Ishikawa (cell line): ENCODE measurements around the gene IL10RB.

Experiments
- CEBPB ChIP-seq: IDR thresholded peaks from 2 replicates; pipeline ENCODE4 v1.6.1; 2012
- CREB1 ChIP-seq: IDR thresholded peaks from 2 replicates; pipeline ENCODE4 v1.6.1; 2012; ENCODE audit warnings: low read depth
- EGR1 ChIP-seq: IDR thresholded peaks from 2 replicates; pipeline ENCODE4 v1.6.1; 2012
- EP300 ChIP-seq: IDR thresholded peaks from 2 replicates; pipeline ENCODE4 v1.6.1; 2012; ENCODE audit warnings: borderline replicate concordance
- FOXM1 ChIP-seq: IDR thresholded peaks from 2 replicates; pipeline ENCODE4 v1.6.1; 2012; ENCODE audit warnings: low read depth, borderline replicate concordance
- MAX ChIP-seq: IDR thresholded peaks from 2 replicates; pipeline ENCODE4 v1.6.1; 2012
- NFIC ChIP-seq: IDR thresholded peaks from 2 replicates; pipeline ENCODE4 v1.6.1; 2012
- RAD21 ChIP-seq: IDR thresholded peaks from 2 replicates; pipeline ENCODE4 v1.6.1; 2012; ENCODE audit warnings: low read depth
- REST ChIP-seq: IDR thresholded peaks from 2 replicates; pipeline ENCODE4 v1.6.1; 2012; ENCODE audit warnings: low read depth, mild to moderate bottlenecking
- TAF1 ChIP-seq: IDR thresholded peaks from 2 replicates; pipeline ENCODE4 v1.6.1; 2012; ENCODE audit warnings: low read depth, mild to moderate bottlenecking
- TCF12 ChIP-seq: IDR thresholded peaks from 2 replicates; pipeline ENCODE4 v1.6.1; 2012; ENCODE audit warnings: low read depth
- TEAD4 ChIP-seq: IDR thresholded peaks from 2 replicates; pipeline ENCODE4 v1.6.1; 2012
- USF1 ChIP-seq: IDR thresholded peaks from 2 replicates; pipeline ENCODE4 v1.6.1; 2012
- YY1 ChIP-seq: IDR thresholded peaks from 2 replicates; pipeline ENCODE4 v1.6.1; 2012; ENCODE audit warnings: low read depth
- ZBTB7A ChIP-seq: IDR thresholded peaks from 2 replicates; pipeline ENCODE4 v1.6.1; 2012; ENCODE audit warnings: low read depth

The IL10RB gene

GRCh38 chr21:33300701-33301631, 34.8 kb downstream of the IL10RB start:
- TF ChIP-seq CREB1 (no peak), CEBPB (no peak)

- TF ChIP-seq YY1 (no peak), TCF12 (no peak), NFIC (no peak), CREB1 (no peak), FOXM1 (no peak), EP300 (no peak), TAF1 (no peak), TEAD4 (no peak), MAX (no peak), RAD21 (no peak), CEBPB (no peak), USF1 (no peak), REST (no peak), ZBTB7A (no peak), EGR1 (no peak)
Measured at GRCh38 chr21:33301632-33302002, 35.5 kb downstream of the IL10RB start.

GRCh38 chr21:33302055-33302454, 35.9 kb downstream of the IL10RB start:
- no peak for TF ChIP-seq ZBTB7A
- TF ChIP-seq TEAD4, result no peak
- TF ChIP-seq MAX, result no peak
- TF ChIP-seq CEBPB, result no peak

GRCh38 chr21:33302796-33303195, 36.6 kb downstream of the IL10RB start:
- TF ChIP-seq EGR1, result no peak
- TF ChIP-seq TEAD4, result no peak
- no peak for TF ChIP-seq TCF12
- no peak for TF ChIP-seq RAD21
- no peak for TF ChIP-seq TAF1

GRCh38 chr21:33305344-33305671, 39.1 kb downstream of the IL10RB start:
- TF ChIP-seq MAX (no peak), TEAD4 (no peak), REST (no peak), NFIC (no peak), YY1 (no peak), TAF1 (no peak), ZBTB7A (no peak), FOXM1 (no peak), CREB1 (no peak), EGR1 (no peak), RAD21 (no peak), EP300 (no peak), TCF12 (no peak), CEBPB (no peak), USF1 (no peak)

GRCh38 chr21:33305938-33306337, 39.8 kb downstream of the IL10RB start:
- TF ChIP-seq TCF12 (no peak), ZBTB7A (no peak), TAF1 (no peak), CEBPB (no peak), USF1 (no peak), NFIC (no peak), FOXM1 (no peak), MAX (no peak), RAD21 (no peak), TEAD4 (no peak), REST (no peak), CREB1 (no peak)
